ENCODE results near the gene BRICD5.

DNA sequence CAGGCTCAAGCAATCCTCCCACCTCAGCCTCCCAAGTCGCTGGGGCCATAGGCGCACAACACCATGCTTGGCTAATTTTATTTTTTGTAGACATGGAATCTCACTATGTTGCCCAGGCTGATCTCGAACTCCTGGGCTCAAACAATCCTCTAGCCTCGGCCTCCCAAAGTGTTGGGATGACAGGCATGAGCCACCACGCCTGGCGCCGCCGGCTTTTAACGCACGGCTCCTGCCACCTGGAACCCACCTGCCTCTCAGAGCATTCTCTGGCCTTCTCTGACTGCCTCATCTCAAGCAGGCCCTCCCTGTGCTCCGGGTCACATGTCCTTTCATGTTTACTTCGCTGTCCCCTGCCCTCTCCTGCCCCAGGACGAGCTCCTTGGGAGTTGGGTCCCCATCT is 24.6 kb downstream of the BRICD5 start:
- TF ChIP-seq GATA3 (IDR thresholded peaks at IDR 0.05; ENCODE audit: low read depth, low read length) = no peak
- no peak for TF ChIP-seq GATA2 (IDR thresholded peaks at IDR 0.05; ENCODE audit: low read depth, low read length)

Data from SH-SY5Y (cell line).